ENCODE data around the gene IFT57.

IFT57 gene

DNA sequence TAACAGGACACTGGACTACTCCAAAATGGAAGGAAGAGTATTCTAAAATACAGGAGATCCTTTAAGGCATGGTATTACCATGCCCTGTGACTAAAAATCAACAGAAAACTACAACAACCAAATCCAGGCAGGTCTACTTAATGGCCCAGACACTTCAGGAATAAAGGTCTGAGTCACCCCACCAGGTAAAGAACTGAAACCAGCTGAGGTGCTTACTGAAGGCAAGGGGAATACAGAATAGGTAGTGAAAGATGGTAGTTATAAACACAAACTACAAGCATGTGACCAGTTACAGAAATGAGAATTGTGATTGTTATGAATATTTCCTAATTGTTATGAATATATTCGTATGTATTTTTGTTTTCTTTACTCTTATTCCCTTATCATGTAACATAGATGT, 13.4 kb downstream of the IFT57 start:
- Histone ChIP-seq H3K4me3 (ENCODE audit: low read length) (no peak overlapping the region), H3K9ac (ENCODE audit: low read length) (no peak overlapping the region), H3K36me3 (ENCODE audit: control insufficient read depth, insufficient read depth, low read length) (no peaks in the 10 kb centered on the region), H3K4me1 (ENCODE audit: control insufficient read depth, insufficient read depth, low read length) (no peaks in the 10 kb centered on the region), H3K27me3 (ENCODE audit: control insufficient read depth, insufficient read depth, low read length) (no peaks in the 10 kb centered on the region), H3K27ac (ENCODE audit: low read depth, low read length) (no peak overlapping the region)

DNA sequence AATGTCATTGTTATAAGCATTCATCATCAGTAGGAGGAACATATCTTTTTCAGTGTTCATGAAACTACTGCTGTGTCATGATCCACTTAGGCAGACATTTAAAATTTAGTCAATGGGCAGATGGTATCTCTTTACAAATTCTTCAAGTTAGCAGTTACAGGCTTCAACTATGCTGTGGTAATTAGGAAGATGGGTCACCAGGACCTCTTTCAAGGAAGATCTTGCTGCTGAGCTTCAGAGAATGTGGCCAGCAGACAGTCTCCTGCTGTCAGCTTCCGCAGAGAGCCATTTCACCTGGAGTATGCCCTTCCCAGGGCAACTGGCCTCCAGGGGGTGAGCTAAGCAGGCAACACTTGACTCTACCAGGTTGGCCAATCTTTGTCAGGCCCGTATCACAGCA, 19.4 kb downstream of the IFT57 start:
- H3K4me1 ChIP-seq (ENCODE audit: control insufficient read depth, insufficient read depth, low read length) = no peaks in the 10 kb centered on the region
- no peak overlapping the region for H3K27ac ChIP-seq (ENCODE audit: low read depth, low read length)
- H3K4me3 ChIP-seq (ENCODE audit: low read length) = no peak overlapping the region
- no peaks in the 10 kb centered on the region for H3K36me3 ChIP-seq (ENCODE audit: control insufficient read depth, insufficient read depth, low read length)
- no peak overlapping the region for H3K9ac ChIP-seq (ENCODE audit: low read length)
- H3K27me3 ChIP-seq (ENCODE audit: control insufficient read depth, insufficient read depth, low read length) = no peaks in the 10 kb centered on the region

DNA sequence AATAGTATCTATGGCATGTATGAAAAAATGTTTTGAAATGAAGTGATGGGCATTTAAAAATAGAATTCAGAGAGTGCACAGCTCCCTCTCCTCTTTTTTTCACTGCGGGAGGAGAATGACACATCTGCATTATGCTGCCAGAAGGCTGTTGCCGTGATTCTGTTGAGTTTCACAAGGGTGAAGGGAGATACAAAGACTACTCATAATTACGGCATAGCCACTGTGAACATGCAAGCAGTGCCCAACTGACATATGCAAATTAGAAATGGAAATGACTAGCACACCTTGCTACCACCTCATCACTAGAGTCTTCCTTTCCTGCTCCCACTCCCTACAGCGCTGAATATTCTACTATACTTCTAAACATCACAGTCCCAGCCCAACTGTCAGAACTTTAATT, 20.1 kb downstream of the IFT57 start:
- no peaks in the 10 kb centered on the region for H3K27me3 ChIP-seq (ENCODE audit: control insufficient read depth, insufficient read depth, low read length)
- no peak overlapping the region for H3K4me3 ChIP-seq (ENCODE audit: low read length)
- no peak overlapping the region for H3K27ac ChIP-seq (ENCODE audit: low read depth, low read length)
- H3K9ac ChIP-seq (ENCODE audit: low read length) = no peak overlapping the region
- H3K4me1 ChIP-seq (ENCODE audit: control insufficient read depth, insufficient read depth, low read length) = no peaks in the 10 kb centered on the region
- H3K36me3 ChIP-seq (ENCODE audit: control insufficient read depth, insufficient read depth, low read length) = no peaks in the 10 kb centered on the region

- no peak overlapping the region for H3K4me3 ChIP-seq (ENCODE audit: low read length)
- no peaks in the 10 kb centered on the region for H3K36me3 ChIP-seq (ENCODE audit: control insufficient read depth, insufficient read depth, low read length)
- no peak overlapping the region for H3K9ac ChIP-seq (ENCODE audit: low read length)
- no peaks in the 10 kb centered on the region for H3K4me1 ChIP-seq (ENCODE audit: control insufficient read depth, insufficient read depth, low read length)
- no peak overlapping the region for H3K27ac ChIP-seq (ENCODE audit: low read depth, low read length)
- no peaks in the 10 kb centered on the region for H3K27me3 ChIP-seq (ENCODE audit: control insufficient read depth, insufficient read depth, low read length)
These were observed 21.0 kb downstream of the IFT57 start for GRCh38 chr3:108201258-108201657.

DNA sequence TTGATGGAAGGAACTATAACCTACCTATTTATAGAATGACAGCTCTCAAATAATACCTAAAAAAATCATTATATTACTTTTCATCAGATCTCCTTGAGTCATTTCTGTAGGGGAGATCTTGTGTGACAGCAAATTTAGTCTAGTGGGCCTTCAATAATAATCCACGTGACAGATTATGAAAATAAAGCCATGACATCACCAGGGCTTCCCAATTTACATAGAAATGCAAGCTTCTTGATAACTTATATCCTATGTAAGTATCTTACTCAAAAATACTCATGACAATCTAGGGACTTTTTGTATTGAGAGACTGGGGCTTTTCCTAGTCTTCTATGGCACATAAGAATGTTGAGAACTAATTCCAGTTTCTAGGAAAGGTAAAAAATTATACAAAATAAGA, 21.6 kb downstream of the IFT57 start:
- no peaks in the 10 kb centered on the region for H3K36me3 ChIP-seq (ENCODE audit: control insufficient read depth, insufficient read depth, low read length)
- H3K4me3 ChIP-seq (ENCODE audit: low read length) = no peak overlapping the region
- no peaks in the 10 kb centered on the region for H3K27me3 ChIP-seq (ENCODE audit: control insufficient read depth, insufficient read depth, low read length)
- H3K27ac ChIP-seq (ENCODE audit: low read depth, low read length) = no peak overlapping the region
- H3K9ac ChIP-seq (ENCODE audit: low read length) = no peak overlapping the region
- no peaks in the 10 kb centered on the region for H3K4me1 ChIP-seq (ENCODE audit: control insufficient read depth, insufficient read depth, low read length)

GRCh38 chr3:108200024-108200423, 22.2 kb downstream of the IFT57 start:
- no peaks in the 10 kb centered on the region for H3K36me3 ChIP-seq (ENCODE audit: control insufficient read depth, insufficient read depth, low read length)
- H3K9ac ChIP-seq (ENCODE audit: low read length) = no peak overlapping the region
- H3K4me1 ChIP-seq (ENCODE audit: control insufficient read depth, insufficient read depth, low read length) = no peaks in the 10 kb centered on the region
- H3K27ac ChIP-seq (ENCODE audit: low read depth, low read length) = no peak overlapping the region
- H3K27me3 ChIP-seq (ENCODE audit: control insufficient read depth, insufficient read depth, low read length) = no peaks in the 10 kb centered on the region
- H3K4me3 ChIP-seq (ENCODE audit: low read length) = no peak overlapping the region

DNA sequence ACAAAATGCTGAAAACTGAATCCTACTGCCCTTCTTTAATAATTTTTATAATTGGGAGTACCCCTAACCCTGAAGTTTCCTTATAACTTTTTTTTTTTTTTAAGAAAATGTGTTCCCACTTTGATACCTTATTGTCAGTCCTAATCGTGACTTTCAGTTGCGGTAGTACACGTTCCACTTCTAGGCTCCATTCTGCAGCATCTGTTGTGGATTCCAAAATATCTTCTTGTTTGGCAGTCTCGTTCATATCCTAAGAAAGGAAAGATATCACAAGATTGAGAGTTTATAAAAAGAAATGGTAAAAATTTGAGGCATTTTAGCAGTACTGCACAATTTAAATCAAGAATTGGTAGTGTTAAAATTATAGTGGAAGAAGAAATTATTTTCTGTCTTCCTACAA, 30.8 kb downstream of the IFT57 start:
- no peak overlapping the region for H3K27ac ChIP-seq (ENCODE audit: low read depth, low read length)
- H3K9ac ChIP-seq (ENCODE audit: low read length) = no peak overlapping the region
- H3K27me3 ChIP-seq (ENCODE audit: control insufficient read depth, insufficient read depth, low read length) = no peaks in the 10 kb centered on the region
- H3K36me3 ChIP-seq (ENCODE audit: control insufficient read depth, insufficient read depth, low read length) = peaks cover 6% of the 10 kb centered on the region
- no peaks in the 10 kb centered on the region for H3K4me1 ChIP-seq (ENCODE audit: control insufficient read depth, insufficient read depth, low read length)
- no peak overlapping the region for H3K4me3 ChIP-seq (ENCODE audit: low read length)

DNA sequence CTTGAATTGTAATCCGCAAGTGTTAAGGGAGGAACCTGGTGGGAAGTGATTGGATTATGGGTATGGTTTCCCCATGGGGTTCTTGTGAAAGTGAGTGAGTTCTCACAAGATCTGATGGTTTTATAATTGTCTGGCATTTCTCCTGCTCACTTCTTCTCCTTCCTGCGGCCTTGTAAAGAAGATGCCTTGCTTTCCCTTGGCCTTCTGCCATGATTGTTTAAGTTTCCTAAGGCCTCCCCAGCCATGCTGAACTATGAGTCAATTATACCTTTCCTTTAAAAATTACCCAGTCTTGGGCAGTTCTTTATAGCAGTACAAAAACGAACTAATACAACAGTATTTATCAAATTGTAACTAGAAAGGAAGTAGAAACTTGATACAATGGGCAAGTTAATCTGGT, 31.9 kb downstream of the IFT57 start:
- no peaks in the 10 kb centered on the region for H3K4me1 ChIP-seq (ENCODE audit: control insufficient read depth, insufficient read depth, low read length)
- no peak overlapping the region for H3K27ac ChIP-seq (ENCODE audit: low read depth, low read length)
- peaks cover 6% of the 10 kb centered on the region for H3K36me3 ChIP-seq (ENCODE audit: control insufficient read depth, insufficient read depth, low read length)
- no peaks in the 10 kb centered on the region for H3K27me3 ChIP-seq (ENCODE audit: control insufficient read depth, insufficient read depth, low read length)
- no peak overlapping the region for H3K4me3 ChIP-seq (ENCODE audit: low read length)
- H3K9ac ChIP-seq (ENCODE audit: low read length) = no peak overlapping the region

DNA sequence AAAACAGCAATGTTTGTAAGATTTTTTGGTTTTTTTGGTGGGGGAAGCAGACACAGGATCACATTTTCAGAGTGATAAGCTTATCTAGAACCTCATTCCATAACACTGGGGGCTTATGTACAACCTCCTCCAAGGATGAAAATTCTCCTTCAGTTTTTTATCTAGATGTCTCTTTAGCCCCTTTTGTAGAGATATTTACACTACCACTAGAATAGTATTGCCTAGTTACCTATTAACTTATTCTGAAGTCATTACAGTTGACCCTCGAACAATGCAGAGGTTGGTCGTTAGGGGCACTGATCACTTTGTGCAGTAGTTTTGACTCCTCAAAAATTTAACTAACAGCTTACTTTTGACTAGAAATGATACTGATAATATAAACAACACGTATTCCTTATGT, 32.8 kb downstream of the IFT57 start:
- H3K4me3 ChIP-seq (ENCODE audit: low read length) = no peak overlapping the region
- peaks cover 6% of the 10 kb centered on the region for H3K36me3 ChIP-seq (ENCODE audit: control insufficient read depth, insufficient read depth, low read length)
- no peak overlapping the region for H3K9ac ChIP-seq (ENCODE audit: low read length)
- no peak overlapping the region for H3K27ac ChIP-seq (ENCODE audit: low read depth, low read length)
- no peaks in the 10 kb centered on the region for H3K27me3 ChIP-seq (ENCODE audit: control insufficient read depth, insufficient read depth, low read length)
- no peaks in the 10 kb centered on the region for H3K4me1 ChIP-seq (ENCODE audit: control insufficient read depth, insufficient read depth, low read length)

GRCh38 chr3:108185536-108185935, 36.7 kb downstream of the IFT57 start:
- Histone ChIP-seq H3K36me3 (ENCODE audit: control insufficient read depth, insufficient read depth, low read length) (peaks cover 6% of the 10 kb centered on the region), H3K4me3 (ENCODE audit: low read length) (no peak overlapping the region), H3K4me1 (ENCODE audit: control insufficient read depth, insufficient read depth, low read length) (no peaks in the 10 kb centered on the region), H3K27me3 (ENCODE audit: control insufficient read depth, insufficient read depth, low read length) (no peaks in the 10 kb centered on the region), H3K27ac (ENCODE audit: low read depth, low read length) (no peak overlapping the region), H3K9ac (ENCODE audit: low read length) (no peak overlapping the region)

DNA sequence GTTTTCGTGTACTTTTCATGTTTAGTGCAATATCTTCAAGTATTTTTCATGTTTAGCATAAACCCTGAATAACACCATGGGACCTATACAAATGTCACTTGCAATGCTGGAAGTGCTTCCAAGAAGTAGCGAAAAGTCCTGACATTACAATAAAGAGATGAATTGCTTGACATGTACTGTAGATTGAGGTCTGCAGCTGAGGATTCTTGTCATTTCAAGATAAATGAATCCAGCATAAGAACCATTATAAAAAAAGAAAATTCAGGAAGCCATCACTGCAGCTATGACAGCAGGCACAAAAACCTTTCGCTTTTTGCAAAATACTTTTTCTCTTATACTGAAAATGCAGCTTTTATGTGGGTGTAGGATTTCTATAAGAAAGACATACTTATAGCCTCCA, 37.4 kb downstream of the IFT57 start:
- Histone ChIP-seq H3K4me3 (ENCODE audit: low read length) (no peak overlapping the region), H3K27ac (ENCODE audit: low read depth, low read length) (no peak overlapping the region), H3K9ac (ENCODE audit: low read length) (no peak overlapping the region), H3K4me1 (ENCODE audit: control insufficient read depth, insufficient read depth, low read length) (no peaks in the 10 kb centered on the region), H3K36me3 (ENCODE audit: control insufficient read depth, insufficient read depth, low read length) (no peaks in the 10 kb centered on the region), H3K27me3 (ENCODE audit: control insufficient read depth, insufficient read depth, low read length) (no peaks in the 10 kb centered on the region)

GRCh38 chr3:108183971-108184370, 38.3 kb downstream of the IFT57 start:
- no peak overlapping the region for H3K4me3 ChIP-seq (ENCODE audit: low read length)
- H3K27ac ChIP-seq (ENCODE audit: low read depth, low read length) = no peak overlapping the region
- no peaks in the 10 kb centered on the region for H3K27me3 ChIP-seq (ENCODE audit: control insufficient read depth, insufficient read depth, low read length)
- H3K4me1 ChIP-seq (ENCODE audit: control insufficient read depth, insufficient read depth, low read length) = no peaks in the 10 kb centered on the region
- no peak overlapping the region for H3K9ac ChIP-seq (ENCODE audit: low read length)
- H3K36me3 ChIP-seq (ENCODE audit: control insufficient read depth, insufficient read depth, low read length) = no peaks in the 10 kb centered on the region

GRCh38 chr3:108183181-108183580, 39.0 kb downstream of the IFT57 start:
- Histone ChIP-seq H3K4me1 (ENCODE audit: control insufficient read depth, insufficient read depth, low read length) (no peaks in the 10 kb centered on the region), H3K36me3 (ENCODE audit: control insufficient read depth, insufficient read depth, low read length) (no peaks in the 10 kb centered on the region), H3K9ac (ENCODE audit: low read length) (no peak overlapping the region), H3K27me3 (ENCODE audit: control insufficient read depth, insufficient read depth, low read length) (no peaks in the 10 kb centered on the region), H3K27ac (ENCODE audit: low read depth, low read length) (no peak overlapping the region), H3K4me3 (ENCODE audit: low read length) (no peak overlapping the region)

DNA sequence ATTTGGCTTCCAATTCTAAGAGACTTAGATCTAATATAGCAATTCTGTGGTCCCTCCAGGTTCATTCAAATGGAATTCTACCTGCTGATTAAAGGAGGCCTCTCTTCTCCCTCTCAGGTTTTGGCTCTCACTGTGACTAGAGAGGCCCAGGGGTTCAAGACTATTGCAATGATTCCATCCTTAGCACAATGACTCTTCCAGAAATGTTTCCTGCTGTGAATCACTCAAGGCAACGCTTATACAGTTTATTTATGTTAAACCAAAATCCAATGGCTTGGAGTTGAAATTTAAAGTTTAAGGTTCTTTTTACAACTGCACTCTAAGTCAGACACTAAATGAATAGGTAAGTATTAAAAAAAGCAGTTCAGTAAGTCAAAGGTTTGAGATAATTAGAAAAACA, 39.9 kb downstream of the IFT57 start:
- Histone ChIP-seq H3K36me3 (ENCODE audit: control insufficient read depth, insufficient read depth, low read length) (no peaks in the 10 kb centered on the region), H3K27me3 (ENCODE audit: control insufficient read depth, insufficient read depth, low read length) (no peaks in the 10 kb centered on the region), H3K9ac (ENCODE audit: low read length) (no peak overlapping the region), H3K4me3 (ENCODE audit: low read length) (no peak overlapping the region), H3K27ac (ENCODE audit: low read depth, low read length) (no peak overlapping the region), H3K4me1 (ENCODE audit: control insufficient read depth, insufficient read depth, low read length) (no peaks in the 10 kb centered on the region)

Data from rectal smooth muscle tissue (tissue), 1 donor.